Testis (tissue), 2 donors: ENCODE measurements around the gene SPINT1.

Source experiments
- CTCF ChIP-seq, 3 experiments: fragments of 450-650 bp in 2 of 3; fragments of 200-600 bp in 1 of 3; sonication (generic) in 1 of 3; IDR thresholded peaks; one replicate each; pipeline ENCODE4 v1.5.1; 2016 to 2019; ENCODE audit warnings: antibody characterized with exemption in 3 of 3, mild to moderate bottlenecking in 2 of 3, moderate library complexity in 1 of 3
- POLR2A ChIP-seq: fragments of 450-650 bp; IDR thresholded peaks from one replicate; pipeline ENCODE4 v1.6.1; 2017; ENCODE audit warnings: antibody characterized with exemption, mild to moderate bottlenecking, moderate library complexity

DNA sequence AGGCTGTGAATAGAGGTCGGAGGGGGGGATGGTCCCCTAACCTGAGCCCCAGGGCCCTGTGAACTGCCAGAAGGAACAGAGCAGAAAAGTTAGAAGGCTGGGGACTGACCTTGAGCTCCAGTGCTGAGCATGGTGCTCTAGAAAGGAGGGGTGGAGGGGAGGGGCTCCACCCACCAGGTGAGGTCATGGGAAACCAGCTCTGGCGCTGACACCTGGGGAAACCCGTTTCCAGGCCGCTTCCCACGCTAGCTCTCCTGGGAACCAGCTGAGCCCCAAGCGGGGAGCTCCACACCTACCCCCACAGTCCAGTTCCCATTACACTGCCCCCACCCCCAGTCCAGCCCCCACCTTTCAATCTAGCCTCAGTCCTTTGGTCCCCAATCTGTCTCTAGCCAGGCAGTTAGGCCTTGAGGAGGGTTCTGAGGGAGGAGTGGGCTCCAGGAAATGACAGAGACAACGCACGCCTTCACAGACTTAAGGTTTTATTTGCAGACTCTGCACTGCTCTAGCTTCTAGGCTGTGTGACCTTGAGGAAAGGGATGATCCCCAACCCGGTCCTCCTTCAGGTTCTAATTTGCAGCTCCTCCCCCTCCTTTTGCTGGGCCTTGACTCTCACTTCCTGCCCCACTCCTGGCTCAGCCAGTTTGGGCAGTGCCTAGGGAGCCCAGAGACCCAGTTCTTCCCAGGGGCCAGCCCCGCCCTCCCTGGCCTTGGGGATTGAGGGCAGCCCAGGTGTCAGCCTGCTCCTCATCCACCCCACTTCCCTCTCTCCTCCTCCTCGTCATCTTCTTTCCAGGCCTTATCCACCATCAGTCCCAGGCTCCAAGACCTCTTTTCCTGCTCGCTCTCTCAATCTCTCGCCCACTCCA, 28.1 kb downstream of the SPINT1 start:
- TF ChIP-seq CTCF (IDR thresholded peaks at IDR 0.05): no peak
- no peak for TF ChIP-seq POLR2A
